A549 (cell line): Measurements from ENCODE around the gene SLC25A5. TPM values are rescaled to one million over a fixed set of nuclear protein-coding genes. Genes with fewer than 3 reads are reported as not detected.

Source experiments
- ATAC-seq, 2 experiments: fragments of 200-7000 bp in 1 of 2; fragments of >200 bp in 1 of 2; cut with Nextera tagmentation in 1 of 2; cut with Tn5 transposase in 1 of 2; 3 replicates each; pipeline versions ENCODE4 v1.8.0 to v1.9.1; 2018 to 2020; ENCODE audit warnings: mild to moderate bottlenecking in 1 of 2, moderate library complexity in 1 of 2
- CTCF ChIA-PET: fragments of 300-600 bp; sonication (Branson Sonifier 250); formaldehyde crosslinking; extraction: SDS; loops from one replicate; lab custom pipeline; 2021; ENCODE audit warnings: antibody characterized with exemption, inconsistent platforms; lab: Yijun Ruan, JAX
- POLR2A ChIA-PET: fragments of 350-600 bp; formaldehyde crosslinking; extraction: SDS; loops from one replicate; lab custom pipeline; 2021; ENCODE audit warnings: antibody characterized with exemption, inconsistent platforms; lab: Yijun Ruan, JAX
- DNase-seq, 2 experiments: peaks; one replicate each; pipeline versions ENCODE4 v3.0.0 to v3.0.0-alpha.2; 2011 to 2016; ENCODE audit warnings: low read depth in 1 of 2, low spot score in 1 of 2
- FAIRE-seq: peaks from 2 replicates; lab custom pipeline; 2011; peaks lifted over from hg19 to GRCh38; lab: Jason Lieb, UNC
- H3K27ac ChIP-seq, 2 experiments: fragments of >200 bp; sonication (Bioruptor Twin); formaldehyde crosslinking; 3 replicates each; pipeline ENCODE4 v1.5.1; 2016 to 2017
- H3K4me1 ChIP-seq: fragments of >200 bp; sonication (Bioruptor Twin); formaldehyde crosslinking; 3 replicates; pipeline ENCODE4 v1.6.1; 2016
- H3K4me2 ChIP-seq: fragments of >200 bp; sonication (Bioruptor Twin); formaldehyde crosslinking; 3 replicates; pipeline ENCODE4 v1.6.1; 2016
- H3K4me3 ChIP-seq: fragments of >200 bp; sonication (Bioruptor Twin); formaldehyde crosslinking; 3 replicates; pipeline ENCODE4 v1.5.1; 2016
- H3K9me3 ChIP-seq: fragments of >200 bp; sonication (Bioruptor Twin); formaldehyde crosslinking; 3 replicates; pipeline ENCODE4 v1.6.1; 2016
- BCL3 ChIP-seq: fragments of >200 bp; sonication (Bioruptor Twin); formaldehyde crosslinking; IDR thresholded peaks from 3 replicates; pipeline ENCODE4 v1.6.1; 2016
- CBX2 ChIP-seq: fragments of 200-600 bp; sonication (generic); IDR thresholded peaks from 2 replicates; pipeline ENCODE4 v1.6.1; 2016; ENCODE audit warnings: low read depth, mild to moderate bottlenecking, borderline replicate concordance
- CBX8 ChIP-seq: fragments of 200-600 bp; sonication (generic); IDR thresholded peaks from 2 replicates; pipeline ENCODE4 v1.6.1; 2016
- E2F6 ChIP-seq: IDR thresholded peaks from 2 replicates; pipeline ENCODE4 v1.6.1; 2012; ENCODE audit warnings: low read depth, borderline replicate concordance
- FOXS1 ChIP-seq: fragments of 250-450 bp; sonication (Bioruptor Pico); IDR thresholded peaks from 2 replicates; pipeline ENCODE4 v1.5.0; 2020; ENCODE audit warnings: mild to moderate bottlenecking, moderate library complexity
- HDAC2 ChIP-seq: fragments of 200-600 bp; sonication (generic); IDR thresholded peaks from 2 replicates; pipeline ENCODE4 v1.6.1; 2016
- HOXB13 ChIP-seq: fragments of 250-450 bp; sonication (Bioruptor Pico); IDR thresholded peaks from 2 replicates; pipeline ENCODE4 v1.5.0; 2020; ENCODE audit warnings: low read depth, mild to moderate bottlenecking, moderate library complexity
- KDM5A ChIP-seq: fragments of 200-600 bp; sonication (generic); IDR thresholded peaks from 2 replicates; pipeline ENCODE4 v1.6.1; 2016; ENCODE audit warnings: antibody characterized with exemption, mild to moderate bottlenecking
- NFE2L2 ChIP-seq: fragments of 150-350 bp; conservative IDR thresholded peaks from 2 replicates; pipeline ENCODE4 v1.6.1; 2014; ENCODE audit warnings: low read length
- PBX3 ChIP-seq: IDR thresholded peaks from 2 replicates; pipeline ENCODE4 v1.6.1; 2012
- POLR2A ChIP-seq: IDR thresholded peaks from 2 replicates; pipeline ENCODE4 v1.6.1; 2012; ENCODE audit warnings: mild to moderate bottlenecking, low read length
- POLR2AphosphoS2 ChIP-seq: conservative IDR thresholded peaks from 2 replicates; pipeline ENCODE4 v1.6.1; 2012; ENCODE audit warnings: low read length, improper control_type of control experiment, inconsistent platforms
- RNF2 ChIP-seq: fragments of 200-600 bp; sonication (generic); IDR thresholded peaks from 2 replicates; pipeline ENCODE4 v1.6.1; 2016; ENCODE audit warnings: low read depth, mild to moderate bottlenecking, antibody characterized with exemption, moderate library complexity, borderline replicate concordance
- ZNF302 ChIP-seq: fragments of 250-450 bp; sonication (Bioruptor Pico); IDR thresholded peaks from 2 replicates; pipeline ENCODE4 v1.9.0; 2021; ENCODE audit warnings: inconsistent platforms, mild to moderate bottlenecking, moderate library complexity
- WGBS: methylation state at CpG from one replicate; pipeline ENCODE4 v1.1.6; 2017; ENCODE audit errors: missing lambda C conversion rate; 5-methylcytosine and 5-hydroxymethylcytosine counted together
- polyA plus RNA-seq, 4 experiments: library from polyadenylated mRNA; depleted of rRNA in 3 of 4; stranded (reverse); fragments of >200 nt; fragmentation: RNase III in 1 of 4; extraction: RNeasy Plus Mini Kit Qiagen cat#74134 plus additional on column Dnase treatment in 1 of 4; gene quantifications; 2 replicates in 3 of 4; 3 replicates in 1 of 4; pipeline ENCODE4 v1.2.3, GENCODE V29; 2011 to 2017
- small RNA-seq, 6 experiments: library from RNA; depleted of rRNA; stranded (forward); fragments of <200 nt; gene quantifications; one replicate each; pipeline ENCODE3, GENCODE V24; 2012

Gene SLC25A5
- polyA plus RNA-seq, 2 of the 4 experiments (the other 2 are of a cell fraction) = 625 to 739 TPM

- no peaks in the 10 kb centered on the region for H3K9me3 ChIP-seq
- no peak overlapping the region for H3K4me2 ChIP-seq
- CTCF ChIA-PET = interaction anchor here (3.7 to 31.5 kb wide), 2 partner anchors 30 to 211 kb away, joined by 30 to 814 read pairs; no protein-coding TSS in a partner anchor
- WGBS = 76% methylated on average over 4 of the region's 4 CpGs
- POLR2A ChIA-PET = no interaction called here
- DNase-seq = no peak
- TF ChIP-seq CBX8 = no peak
- no peak for TF ChIP-seq POLR2AphosphoS2
- TF ChIP-seq PBX3 = no peak
- TF ChIP-seq ZNF302 = no peak
- TF ChIP-seq CBX2 = no peak
- TF ChIP-seq KDM5A = no peak
- TF ChIP-seq HDAC2 = no peak
- no peak for TF ChIP-seq RNF2
- TF ChIP-seq HOXB13 (CRISPR knock-in tag) = no peak
- no peak for TF ChIP-seq FOXS1 (CRISPR knock-in tag)
- TF ChIP-seq NFE2L2 = no peak
- TF ChIP-seq BCL3 = no peak
- TF ChIP-seq POLR2A = no peak
- no peak for TF ChIP-seq E2F6
- FAIRE-seq = no peak
- ATAC-seq = no peak
- H3K4me3 ChIP-seq = no peak overlapping the region
- no peak overlapping the region for H3K27ac ChIP-seq
- H3K4me1 ChIP-seq = 0 out of 3 replicates have a peak, but pooled peaks cover 3% of the 10 kb centered on the region
Observed at GRCh38 chrX:119518371-119518770, 50.1 kb downstream of the SLC25A5 start.

Small RNA genes lying within 50 kb of the gene (small RNA-seq; reads per million reads assigned to genes)
- gene RNU1-67P = 0.97 to 73.5 (median 3.3) reads per million in 6 experiments
- gene RNY3P16 = 0 reads per million in 6 experiments

Other genes with a start within 250 kb of the SLC25A5 start
- 118 and 163 TPM in 2 replicates for gene PGRMC1, start 232.2 kb upstream of the SLC25A5 start, polyA plus RNA-seq (2011; rRNA removed)
- 140 to 159 TPM (median 151 TPM) in 3 replicates for gene PGRMC1, start 232.2 kb upstream of the SLC25A5 start, polyA plus RNA-seq (2017; fragmentation: RNase III; extraction: RNeasy Plus Mini Kit Qiagen cat#74134 plus additional on column Dnase treatment)
- gene SLC25A43, start 69.1 kb upstream of the SLC25A5 start, polyA plus RNA-seq (2011; rRNA removed) = 31.2 and 41.9 TPM in 2 replicates
- gene SLC25A43, start 69.1 kb upstream of the SLC25A5 start, polyA plus RNA-seq (2017; fragmentation: RNase III; extraction: RNeasy Plus Mini Kit Qiagen cat#74134 plus additional on column Dnase treatment) = 25.0 to 27.4 TPM (median 26.5 TPM) in 3 replicates
- 35.9 and 40.7 TPM in 2 replicates for gene STEEP1, start 97.0 kb downstream of the SLC25A5 start, polyA plus RNA-seq (2011; rRNA removed)
- gene STEEP1, start 97.0 kb downstream of the SLC25A5 start, polyA plus RNA-seq (2017; fragmentation: RNase III; extraction: RNeasy Plus Mini Kit Qiagen cat#74134 plus additional on column Dnase treatment) = 36.6 to 37.8 TPM (median 37.3 TPM) in 3 replicates
- 109 and 113 TPM in 2 replicates for gene UBE2A, start 106.1 kb downstream of the SLC25A5 start, polyA plus RNA-seq (2011; rRNA removed)
- 129 to 136 TPM (median 131 TPM) in 3 replicates for gene UBE2A, start 106.1 kb downstream of the SLC25A5 start, polyA plus RNA-seq (2017; fragmentation: RNase III; extraction: RNeasy Plus Mini Kit Qiagen cat#74134 plus additional on column Dnase treatment)
- gene NKRF, start 138.0 kb downstream of the SLC25A5 start, polyA plus RNA-seq (2011; rRNA removed) = 14.2 and 16.2 TPM in 2 replicates
- 13.8 to 14.7 TPM (median 14.3 TPM) in 3 replicates for gene NKRF, start 138.0 kb downstream of the SLC25A5 start, polyA plus RNA-seq (2017; fragmentation: RNase III; extraction: RNeasy Plus Mini Kit Qiagen cat#74134 plus additional on column Dnase treatment)
- gene SEPTIN6, start 224.7 kb downstream of the SLC25A5 start, polyA plus RNA-seq (2011; rRNA removed) = 15.2 and 16.3 TPM in 2 replicates
- 10.7 to 14.1 TPM (median 12.9 TPM) in 3 replicates for gene SEPTIN6, start 224.7 kb downstream of the SLC25A5 start, polyA plus RNA-seq (2017; fragmentation: RNase III; extraction: RNeasy Plus Mini Kit Qiagen cat#74134 plus additional on column Dnase treatment)